Natural killer cell (primary cell): ENCODE data around the gene CSPG4. TPM values are rescaled to one million over a fixed set of nuclear protein-coding genes. Genes with fewer than 3 reads are reported as not detected.

Experiments
- ATAC-seq, 3 donors: fragments of 150-1000 bp in 2 of 3; fragments of 200-7000 bp in 1 of 3; cut with Tn5 transposase; 1 replicate in 1 of 3; 2 replicates in 2 of 3; pipeline ENCODE4 v1.10.0; 2021; ENCODE audit warnings: mild to moderate bottlenecking in 2 of 3, moderate library complexity in 2 of 3
- DNase-seq, 2 donors: peaks; one replicate each; pipeline versions ENCODE4 v3.0.0 to v3.0.0-alpha.2; 2013 to 2021; ENCODE audit warnings: mixed read lengths in 1 of 2
- H3K27ac ChIP-seq: one replicate; pipeline ENCODE4 v1.5.1; 2013; ENCODE audit warnings: mild to moderate bottlenecking, low read length
- H3K27me3 ChIP-seq: one replicate; pipeline ENCODE4 v1.6.1; 2013; ENCODE audit warnings: low read length; ENCODE audit not compliant: control insufficient read depth, insufficient read depth
- H3K36me3 ChIP-seq: one replicate; pipeline ENCODE4 v1.6.1; 2013; ENCODE audit warnings: low read length; ENCODE audit not compliant: control insufficient read depth, insufficient read depth
- H3K4me1 ChIP-seq: one replicate; pipeline ENCODE4 v1.6.1; 2013; ENCODE audit warnings: low read length; ENCODE audit not compliant: control insufficient read depth, insufficient read depth
- H3K4me3 ChIP-seq: one replicate; pipeline ENCODE4 v1.5.1; 2013; ENCODE audit warnings: low read length
- H3K9me3 ChIP-seq: one replicate; pipeline ENCODE4 v1.6.1; 2013; ENCODE audit warnings: low read length; ENCODE audit not compliant: control insufficient read depth, insufficient read depth
- H3K27ac Mint-ChIP-seq, 2 donors: one replicate each; pipeline ENCODE4 v1.8.0; 2022; ENCODE audit warnings: mild to moderate bottlenecking in 2 of 2, mixed read lengths in 2 of 2, moderate library complexity in 1 of 2
- H3K27me3 Mint-ChIP-seq, 2 donors: one replicate each; pipeline ENCODE4 v1.8.0; 2022; ENCODE audit warnings: low read depth in 2 of 2, mixed read lengths in 2 of 2
- H3K36me3 Mint-ChIP-seq: one replicate; pipeline ENCODE4 v1.8.0; 2022; ENCODE audit warnings: mixed read lengths
- H3K4me1 Mint-ChIP-seq, 2 donors: one replicate each; pipeline ENCODE4 v1.8.0; 2022; ENCODE audit warnings: mixed read lengths in 2 of 2
- H3K4me3 Mint-ChIP-seq: one replicate; pipeline ENCODE4 v1.8.0; 2022; ENCODE audit warnings: mild to moderate bottlenecking, moderate library complexity, mixed read lengths
- H3K9me3 Mint-ChIP-seq, 2 donors: one replicate each; pipeline ENCODE4 v1.8.0; 2022; ENCODE audit warnings: mixed read lengths in 2 of 2
- WGBS: methylation state at CpG from one replicate; pipeline ENCODE4 v1.1.7; 2013; ENCODE audit warnings: missing lambda C conversion rate; ENCODE audit not compliant: insufficient coverage; 5-methylcytosine and 5-hydroxymethylcytosine counted together
- intact Hi-C: fragments of 100-400 bp; cut with micrococcal nuclease; formaldehyde crosslinking; loops from one replicate; pipeline ENCODE4 v1.14.2; 2022
- total RNA-seq, 4 donors: library from RNA; stranded (reverse); fragments of 120-200 nt in 1 of 4; gene quantifications; one replicate each; pipeline versions ENCODE4 v1.2.3 to v1.2.4, GENCODE V29; 2013 to 2022
- TF ChIP-seq, protein P1 (sequence below): fragments of 200-600 bp; IDR thresholded peaks from one replicate; pipeline ENCODE4 v1.8.0; 2022; ENCODE audit warnings: antibody characterized with exemption

The CSPG4 gene
- total RNA-seq, 3 donors from 2014 or later (not counting 1 experiment from before 2014, with no cell fraction given), result 0.05 to 0.09 (median 0.07) TPM

DNA sequence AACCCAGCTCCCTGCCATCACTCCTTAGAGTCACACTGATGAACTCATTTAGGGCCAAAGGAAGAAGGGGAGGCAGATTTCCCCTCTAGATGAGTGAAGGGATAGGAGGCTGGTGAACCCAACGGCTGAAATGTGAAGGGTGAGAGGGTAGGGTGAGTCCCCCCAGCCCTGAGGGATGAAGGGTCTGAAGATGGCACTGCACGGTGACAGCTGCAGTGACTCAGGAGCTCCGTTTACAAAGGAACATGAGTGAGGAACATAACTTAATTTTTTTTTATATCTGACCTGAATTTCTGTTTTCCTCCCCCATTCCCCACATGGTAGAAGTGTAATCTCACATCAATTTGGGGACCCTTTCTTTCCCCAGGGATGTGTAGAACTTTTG, 50.9 kb downstream of the CSPG4 start:
- H3K27ac Mint-ChIP-seq, result no peak overlapping the region
- no peaks in the 10 kb centered on the region for H3K4me1 ChIP-seq
- H3K9me3 Mint-ChIP-seq, result no peaks in the 10 kb centered on the region
- H3K4me3 ChIP-seq, result no peak overlapping the region
- H3K27me3 ChIP-seq, result no peaks in the 10 kb centered on the region
- H3K36me3 ChIP-seq, result no peaks in the 10 kb centered on the region
- 65% methylated on average over 1 of the region's 3 CpGs for WGBS
- no peak overlapping the region for H3K4me3 Mint-ChIP-seq
- peaks cover 0 to 2% of the 10 kb centered on the region in 2 donors for H3K27me3 Mint-ChIP-seq
- H3K36me3 Mint-ChIP-seq, result no peaks in the 10 kb centered on the region
- TF ChIP-seq, protein P1, sequence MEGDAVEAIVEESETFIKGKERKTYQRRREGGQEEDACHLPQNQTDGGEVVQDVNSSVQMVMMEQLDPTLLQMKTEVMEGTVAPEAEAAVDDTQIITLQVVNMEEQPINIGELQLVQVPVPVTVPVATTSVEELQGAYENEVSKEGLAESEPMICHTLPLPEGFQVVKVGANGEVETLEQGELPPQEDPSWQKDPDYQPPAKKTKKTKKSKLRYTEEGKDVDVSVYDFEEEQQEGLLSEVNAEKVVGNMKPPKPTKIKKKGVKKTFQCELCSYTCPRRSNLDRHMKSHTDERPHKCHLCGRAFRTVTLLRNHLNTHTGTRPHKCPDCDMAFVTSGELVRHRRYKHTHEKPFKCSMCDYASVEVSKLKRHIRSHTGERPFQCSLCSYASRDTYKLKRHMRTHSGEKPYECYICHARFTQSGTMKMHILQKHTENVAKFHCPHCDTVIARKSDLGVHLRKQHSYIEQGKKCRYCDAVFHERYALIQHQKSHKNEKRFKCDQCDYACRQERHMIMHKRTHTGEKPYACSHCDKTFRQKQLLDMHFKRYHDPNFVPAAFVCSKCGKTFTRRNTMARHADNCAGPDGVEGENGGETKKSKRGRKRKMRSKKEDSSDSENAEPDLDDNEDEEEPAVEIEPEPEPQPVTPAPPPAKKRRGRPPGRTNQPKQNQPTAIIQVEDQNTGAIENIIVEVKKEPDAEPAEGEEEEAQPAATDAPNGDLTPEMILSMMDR, result no peak
- ATAC-seq (no peak), DNase-seq (no peak)
- no peaks in the 10 kb centered on the region for H3K9me3 ChIP-seq
- H3K4me1 Mint-ChIP-seq, result peaks cover 0 to 5% of the 10 kb centered on the region in 2 donors
- intact Hi-C loops, result no loop called here
- H3K27ac ChIP-seq, result no peak overlapping the region

DNA sequence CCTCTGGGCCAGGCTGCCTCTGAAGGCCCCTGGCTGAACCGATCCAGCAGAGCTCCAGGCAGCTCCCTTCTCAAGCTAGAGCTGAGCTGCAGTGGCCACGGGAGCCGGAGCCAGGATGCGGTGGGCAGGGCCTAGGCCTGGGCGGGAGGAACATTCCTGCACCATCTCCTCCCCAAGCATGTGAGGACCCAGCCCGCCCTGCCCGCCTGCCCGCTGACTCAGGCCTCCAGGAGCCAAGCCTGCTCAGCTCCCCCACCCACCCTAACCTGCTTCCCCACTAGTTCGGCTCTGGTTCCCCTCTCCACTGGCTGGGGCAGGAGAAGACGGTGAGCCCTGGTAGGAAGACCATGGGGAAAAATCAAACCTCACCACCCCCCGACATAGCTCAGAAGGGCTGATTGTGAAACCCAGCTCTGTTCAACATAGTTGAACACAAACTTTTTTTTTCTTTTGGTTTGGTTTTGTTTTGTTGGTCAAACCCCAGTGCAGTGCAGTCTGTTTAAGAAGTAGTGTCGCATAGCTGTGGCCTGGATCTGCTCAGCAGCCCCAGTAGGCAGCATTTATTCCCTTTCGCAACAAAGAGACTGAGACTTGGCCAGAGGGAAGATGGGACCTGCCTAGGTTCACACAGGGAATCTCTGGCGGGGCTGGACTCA, 51.4 kb downstream of the CSPG4 start:
- no peaks in the 10 kb centered on the region for H3K9me3 ChIP-seq

DNA sequence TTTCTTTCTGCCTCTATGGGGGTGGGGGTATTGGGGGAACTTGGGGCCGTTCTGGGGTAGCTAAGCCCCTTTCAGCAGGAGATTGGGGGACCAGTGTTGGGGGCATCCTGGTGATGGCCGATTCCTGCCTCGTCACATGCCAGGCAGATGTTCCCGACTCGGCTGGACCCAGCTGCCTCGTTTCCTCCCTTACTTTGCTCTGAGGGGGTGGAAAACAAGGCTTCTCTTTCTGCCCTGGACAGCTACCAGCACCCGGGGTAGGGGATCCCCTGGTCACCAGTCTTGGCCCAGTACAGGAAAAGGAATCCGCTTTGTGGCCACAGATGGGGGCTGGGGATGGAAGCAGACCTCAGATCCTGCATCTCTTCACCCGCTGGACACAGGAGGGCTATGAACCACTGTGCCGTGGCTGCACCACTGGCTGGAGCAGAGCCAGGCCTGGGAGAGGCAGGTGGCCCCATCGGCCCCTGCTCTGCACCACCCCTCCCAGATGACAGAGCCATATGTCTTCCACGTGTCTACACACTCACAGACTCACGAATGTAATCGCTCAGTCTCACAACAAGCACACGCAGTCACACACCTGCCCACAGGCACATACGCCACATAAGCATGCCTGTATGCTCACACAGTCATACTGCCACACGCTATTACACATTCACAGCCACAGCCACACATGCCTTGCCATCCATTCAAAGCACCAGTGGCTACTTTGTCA, 52.6 kb downstream of the CSPG4 start:
- 87% methylated on average over 17 of the region's 17 CpGs for WGBS
- Histone ChIP-seq H3K36me3 (no peaks in the 10 kb centered on the region), H3K27me3 (no peaks in the 10 kb centered on the region), H3K27ac (no peak overlapping the region), H3K9me3 (no peaks in the 10 kb centered on the region), H3K4me3 (no peak overlapping the region), H3K4me1 (no peaks in the 10 kb centered on the region)
- DNase-seq (no peak), ATAC-seq (no peak)
- Mint-ChIP-seq H3K4me3 (no peak overlapping the region), H3K36me3 (no peaks in the 10 kb centered on the region), H3K4me1 (no peaks in the 10 kb centered on the region), H3K27me3 (no peaks in the 10 kb centered on the region), H3K27ac (no peak overlapping the region), H3K9me3 (no peaks in the 10 kb centered on the region)
- TF ChIP-seq, protein P1, result no peak
- intact Hi-C loops, result no loop called here

More for the DNA sequence above, 51.4 kb downstream of the CSPG4 start:
- Mint-ChIP-seq H3K9me3 (no peaks in the 10 kb centered on the region), H3K4me3 (no peak overlapping the region), H3K27ac (no peak overlapping the region), H3K36me3 (no peaks in the 10 kb centered on the region), H3K27me3 (no peaks in the 10 kb centered on the region), H3K4me1 (peaks cover 0 to 5% of the 10 kb centered on the region in 2 donors)
- H3K4me3 ChIP-seq, result no peak overlapping the region
- no peak overlapping the region for H3K27ac ChIP-seq
- intact Hi-C loops, result no loop called here
- no peak for ATAC-seq
- H3K36me3 ChIP-seq, result no peaks in the 10 kb centered on the region
- TF ChIP-seq, protein P1, result no peak
- no peak for DNase-seq
- H3K4me1 ChIP-seq, result no peaks in the 10 kb centered on the region
- H3K27me3 ChIP-seq, result no peaks in the 10 kb centered on the region
- WGBS, result 88% methylated on average over 13 of the region's 14 CpGs
